Hepatocyte (in vitro differentiated cells): ENCODE results near the gene PTPRE. TPM values are rescaled to one million over a fixed set of nuclear protein-coding genes. Genes with fewer than 3 reads are reported as not detected.

Experiments used
- DNase-seq: peaks from one replicate; pipeline ENCODE4 v3.0.0-alpha.2; 2016; ENCODE audit warnings: low spot score
- H2AFZ ChIP-seq: fragments of 200-600 bp; sonication (generic); 2 replicates; pipeline ENCODE4 v1.6.0; 2016; ENCODE audit warnings: antibody characterized with exemption, mild to moderate bottlenecking
- H3K27ac ChIP-seq: fragments of 200-600 bp; sonication (generic); 2 replicates; pipeline ENCODE4 v1.5.1; 2016; ENCODE audit warnings: mild to moderate bottlenecking
- H3K27me3 ChIP-seq: fragments of 200-600 bp; sonication (generic); 2 replicates; pipeline ENCODE4 v1.6.1; 2016
- H3K36me3 ChIP-seq: fragments of 200-600 bp; sonication (generic); replicated peaks from 2 replicates; pipeline ENCODE4 v1.5.1; 2016; ENCODE audit warnings: low read depth; ENCODE audit not compliant: insufficient read depth
- H3K4me1 ChIP-seq: fragments of 200-600 bp; sonication (generic); 2 replicates; pipeline ENCODE4 v1.5.1; 2016; ENCODE audit warnings: mild to moderate bottlenecking, moderate library complexity; ENCODE audit not compliant: insufficient read depth
- H3K4me2 ChIP-seq: fragments of 200-600 bp; sonication (generic); 2 replicates; pipeline ENCODE4 v1.6.0; 2016
- H3K4me3 ChIP-seq: fragments of 200-600 bp; sonication (generic); 2 replicates; pipeline ENCODE4 v1.5.1; 2016; ENCODE audit warnings: mild to moderate bottlenecking
- H3K79me2 ChIP-seq: fragments of 200-600 bp; sonication (generic); 2 replicates; pipeline ENCODE4 v1.6.0; 2017; ENCODE audit warnings: mild to moderate bottlenecking
- H3K9me2 ChIP-seq: fragments of 200-600 bp; sonication (generic); replicated peaks from 2 replicates; pipeline ENCODE4 v1.6.0; 2017; ENCODE audit warnings: mild to moderate bottlenecking; ENCODE audit not compliant: insufficient read depth
- H3K9me3 ChIP-seq: fragments of 200-600 bp; sonication (generic); 2 replicates; pipeline ENCODE4 v1.5.1; 2016; ENCODE audit warnings: low read depth, mild to moderate bottlenecking
- H4K20me1 ChIP-seq: fragments of 200-600 bp; sonication (generic); 2 replicates; pipeline ENCODE4 v1.6.0; 2016; ENCODE audit warnings: mild to moderate bottlenecking; ENCODE audit not compliant: insufficient read depth, poor library complexity, severe bottlenecking
- EZH2 ChIP-seq: fragments of 200-600 bp; sonication (generic); IDR thresholded peaks from 2 replicates; pipeline ENCODE4 v1.6.1; 2016; ENCODE audit warnings: antibody characterized with exemption, mild to moderate bottlenecking, borderline replicate concordance
- EZH2phosphoT487 ChIP-seq: fragments of 200-600 bp; sonication (generic); IDR thresholded peaks from one replicate; pipeline ENCODE4 v1.6.1; 2018; ENCODE audit warnings: antibody characterized with exemption, mild to moderate bottlenecking, low read depth, moderate library complexity; ENCODE audit not compliant: unreplicated experiment, severe bottlenecking
- WGBS: methylation state at CpG from one replicate; pipeline ENCODE4 v1.1.6; 2016; ENCODE audit warnings: low lambda C conversion rate; ENCODE audit errors: missing lambda C conversion rate; 5-methylcytosine and 5-hydroxymethylcytosine counted together
- polyA plus RNA-seq: library from polyadenylated mRNA; unstranded; fragments of >200 nt; fragmentation: Nextera tagmentation; extraction: Ambion mirVana; gene quantifications from 2 replicates; pipeline ENCODE4 v1.2.1, GENCODE V29; 2016
- total RNA-seq: library from RNA; depleted of rRNA; stranded (reverse); fragments of >200 nt; gene quantifications from 2 replicates; pipeline ENCODE4 v1.2.3, GENCODE V29; 2014
- TF ChIP-seq, protein P1 (sequence below): fragments of 200-600 bp; sonication (generic); IDR thresholded peaks from 2 replicates; pipeline ENCODE4 v1.5.1; 2016; ENCODE audit warnings: antibody characterized with exemption, mild to moderate bottlenecking; ENCODE audit not compliant: poor library complexity

Gene PTPRE
- total and polyA plus RNA-seq, 2 experiments from 2014 or later: 3.2 to 10.1 TPM

DNA sequence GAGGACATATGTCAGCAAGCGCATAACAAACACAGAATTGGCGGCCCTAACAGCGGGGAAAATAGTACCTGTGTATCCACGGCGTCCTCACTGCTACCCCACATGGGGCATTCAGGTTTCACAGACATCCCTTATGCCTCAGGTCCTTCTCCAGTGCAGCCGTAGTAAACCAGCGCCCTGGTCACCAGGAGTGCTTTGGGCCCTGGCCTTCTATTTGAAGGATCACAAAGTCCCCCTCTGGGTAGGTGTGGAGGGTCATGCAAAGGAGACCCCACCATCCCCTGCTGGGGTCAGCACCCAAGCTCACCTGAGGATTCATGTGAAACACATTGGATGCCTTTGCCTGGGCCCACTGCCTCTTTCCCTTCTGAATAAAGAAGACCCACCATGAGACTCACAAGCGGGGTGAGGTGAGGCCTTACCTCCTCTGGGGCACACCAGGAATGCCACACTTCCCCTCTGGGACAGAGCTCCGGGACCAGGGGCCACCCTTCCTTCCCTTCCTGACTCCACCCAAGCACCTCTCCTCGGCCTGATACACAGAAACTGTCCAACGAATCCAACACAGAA lies 32.9 kb upstream of the PTPRE start:
- TF ChIP-seq, protein P1, sequence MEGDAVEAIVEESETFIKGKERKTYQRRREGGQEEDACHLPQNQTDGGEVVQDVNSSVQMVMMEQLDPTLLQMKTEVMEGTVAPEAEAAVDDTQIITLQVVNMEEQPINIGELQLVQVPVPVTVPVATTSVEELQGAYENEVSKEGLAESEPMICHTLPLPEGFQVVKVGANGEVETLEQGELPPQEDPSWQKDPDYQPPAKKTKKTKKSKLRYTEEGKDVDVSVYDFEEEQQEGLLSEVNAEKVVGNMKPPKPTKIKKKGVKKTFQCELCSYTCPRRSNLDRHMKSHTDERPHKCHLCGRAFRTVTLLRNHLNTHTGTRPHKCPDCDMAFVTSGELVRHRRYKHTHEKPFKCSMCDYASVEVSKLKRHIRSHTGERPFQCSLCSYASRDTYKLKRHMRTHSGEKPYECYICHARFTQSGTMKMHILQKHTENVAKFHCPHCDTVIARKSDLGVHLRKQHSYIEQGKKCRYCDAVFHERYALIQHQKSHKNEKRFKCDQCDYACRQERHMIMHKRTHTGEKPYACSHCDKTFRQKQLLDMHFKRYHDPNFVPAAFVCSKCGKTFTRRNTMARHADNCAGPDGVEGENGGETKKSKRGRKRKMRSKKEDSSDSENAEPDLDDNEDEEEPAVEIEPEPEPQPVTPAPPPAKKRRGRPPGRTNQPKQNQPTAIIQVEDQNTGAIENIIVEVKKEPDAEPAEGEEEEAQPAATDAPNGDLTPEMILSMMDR: no peak
- TF ChIP-seq EZH2phosphoT487: no peak
- no peak for TF ChIP-seq EZH2
- no peaks in the 10 kb centered on the region for H3K79me2 ChIP-seq
- no peak overlapping the region for H3K4me2 ChIP-seq
- no peak overlapping the region for H2AFZ ChIP-seq
- H3K4me1 ChIP-seq: peaks cover 6% of the 10 kb centered on the region
- 91% methylated on average over 11 of the region's 11 CpGs for WGBS
- H4K20me1 ChIP-seq: no peaks in the 10 kb centered on the region
- H3K27me3 ChIP-seq: no peaks in the 10 kb centered on the region
- no peaks in the 10 kb centered on the region for H3K9me3 ChIP-seq
- H3K27ac ChIP-seq: no peak overlapping the region
- DNase-seq: no peak
- no peaks in the 10 kb centered on the region for H3K36me3 ChIP-seq
- no peaks in the 10 kb centered on the region for H3K9me2 ChIP-seq
- H3K4me3 ChIP-seq: no peak overlapping the region

- no peaks in the 10 kb centered on the region for H3K9me3 ChIP-seq
- H4K20me1 ChIP-seq: no peaks in the 10 kb centered on the region
- H2AFZ ChIP-seq: no peak overlapping the region
- DNase-seq: no peak
- H3K4me2 ChIP-seq: no peak overlapping the region
- 76% methylated on average over 11 of the region's 11 CpGs for WGBS
- TF ChIP-seq, protein P1: no peak
- TF ChIP-seq EZH2phosphoT487: no peak
- TF ChIP-seq EZH2: no peak
- no peak overlapping the region for H3K27ac ChIP-seq
- no peaks in the 10 kb centered on the region for H3K27me3 ChIP-seq
- no peaks in the 10 kb centered on the region for H3K9me2 ChIP-seq
- peaks cover 10% of the 10 kb centered on the region for H3K4me1 ChIP-seq
- no peak overlapping the region for H3K4me3 ChIP-seq
- no peaks in the 10 kb centered on the region for H3K36me3 ChIP-seq
- H3K79me2 ChIP-seq: no peaks in the 10 kb centered on the region
These were observed 32.0 kb upstream of the PTPRE start for GRCh38 chr10:127874671-127875448.

GRCh38 chr10:127875449-127875765 lies 31.5 kb upstream of the PTPRE start:
- 90% methylated on average over 6 of the region's 6 CpGs for WGBS
- Histone ChIP-seq H3K36me3 (no peaks in the 10 kb centered on the region), H3K4me2 (no peak overlapping the region), H3K27ac (no peak overlapping the region), H3K9me3 (no peaks in the 10 kb centered on the region), H3K27me3 (no peaks in the 10 kb centered on the region), H3K9me2 (no peaks in the 10 kb centered on the region), H3K79me2 (no peaks in the 10 kb centered on the region), H2AFZ (no peak overlapping the region), H3K4me1 (peaks cover 13% of the 10 kb centered on the region), H3K4me3 (no peak overlapping the region), H4K20me1 (no peaks in the 10 kb centered on the region)
- no peak for TF ChIP-seq EZH2
- TF ChIP-seq EZH2phosphoT487: no peak
- TF ChIP-seq, protein P1: no peak
- DNase-seq: no peak
